ENCODE data around the gene CCR6. TPM values are rescaled to one million over a fixed set of nuclear protein-coding genes. Genes with fewer than 3 reads are reported as not detected.

Gene CCR6
- total and polyA plus RNA-seq, 2 of the 13 experiments (the other 11 are each of a cell fraction or from before 2014, with no cell fraction given), result 4.5 to 8.7 TPM

GRCh38 chr6:167122827-167123657 is at the start of gene CCR6 (continued):
- TF ChIP-seq ZNF232 (CRISPR knock-in tag; IDR thresholded peaks at IDR 0.05; ENCODE audit: borderline replicate concordance), result no peak
- no peak for TF ChIP-seq SAFB2 (CRISPR knock-in tag; IDR thresholded peaks at IDR 0.05; ENCODE audit: borderline replicate concordance, low read depth)
- TF ChIP-seq XRCC5 (optimal IDR thresholded peaks at IDR 0.05; ENCODE audit: low read length), result peak; percentile 46
- TF ChIP-seq, protein P1, sequence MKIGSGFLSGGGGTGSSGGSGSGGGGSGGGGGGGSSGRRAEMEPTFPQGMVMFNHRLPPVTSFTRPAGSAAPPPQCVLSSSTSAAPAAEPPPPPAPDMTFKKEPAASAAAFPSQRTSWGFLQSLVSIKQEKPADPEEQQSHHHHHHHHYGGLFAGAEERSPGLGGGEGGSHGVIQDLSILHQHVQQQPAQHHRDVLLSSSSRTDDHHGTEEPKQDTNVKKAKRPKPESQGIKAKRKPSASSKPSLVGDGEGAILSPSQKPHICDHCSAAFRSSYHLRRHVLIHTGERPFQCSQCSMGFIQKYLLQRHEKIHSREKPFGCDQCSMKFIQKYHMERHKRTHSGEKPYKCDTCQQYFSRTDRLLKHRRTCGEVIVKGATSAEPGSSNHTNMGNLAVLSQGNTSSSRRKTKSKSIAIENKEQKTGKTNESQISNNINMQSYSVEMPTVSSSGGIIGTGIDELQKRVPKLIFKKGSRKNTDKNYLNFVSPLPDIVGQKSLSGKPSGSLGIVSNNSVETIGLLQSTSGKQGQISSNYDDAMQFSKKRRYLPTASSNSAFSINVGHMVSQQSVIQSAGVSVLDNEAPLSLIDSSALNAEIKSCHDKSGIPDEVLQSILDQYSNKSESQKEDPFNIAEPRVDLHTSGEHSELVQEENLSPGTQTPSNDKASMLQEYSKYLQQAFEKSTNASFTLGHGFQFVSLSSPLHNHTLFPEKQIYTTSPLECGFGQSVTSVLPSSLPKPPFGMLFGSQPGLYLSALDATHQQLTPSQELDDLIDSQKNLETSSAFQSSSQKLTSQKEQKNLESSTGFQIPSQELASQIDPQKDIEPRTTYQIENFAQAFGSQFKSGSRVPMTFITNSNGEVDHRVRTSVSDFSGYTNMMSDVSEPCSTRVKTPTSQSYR (CRISPR knock-in tag; IDR thresholded peaks at IDR 0.05; ENCODE audit: borderline replicate concordance), result no peak; the same call in 1 of the 2 replicates
- TF ChIP-seq AKNA (CRISPR knock-in tag; IDR thresholded peaks at IDR 0.05; ENCODE audit: borderline replicate concordance), result no peak
- TF ChIP-seq PITX1 (CRISPR knock-in tag; IDR thresholded peaks at IDR 0.05), result peak; percentile 41; the same call in 1 of the 2 replicates
- TF ChIP-seq, protein P2, sequence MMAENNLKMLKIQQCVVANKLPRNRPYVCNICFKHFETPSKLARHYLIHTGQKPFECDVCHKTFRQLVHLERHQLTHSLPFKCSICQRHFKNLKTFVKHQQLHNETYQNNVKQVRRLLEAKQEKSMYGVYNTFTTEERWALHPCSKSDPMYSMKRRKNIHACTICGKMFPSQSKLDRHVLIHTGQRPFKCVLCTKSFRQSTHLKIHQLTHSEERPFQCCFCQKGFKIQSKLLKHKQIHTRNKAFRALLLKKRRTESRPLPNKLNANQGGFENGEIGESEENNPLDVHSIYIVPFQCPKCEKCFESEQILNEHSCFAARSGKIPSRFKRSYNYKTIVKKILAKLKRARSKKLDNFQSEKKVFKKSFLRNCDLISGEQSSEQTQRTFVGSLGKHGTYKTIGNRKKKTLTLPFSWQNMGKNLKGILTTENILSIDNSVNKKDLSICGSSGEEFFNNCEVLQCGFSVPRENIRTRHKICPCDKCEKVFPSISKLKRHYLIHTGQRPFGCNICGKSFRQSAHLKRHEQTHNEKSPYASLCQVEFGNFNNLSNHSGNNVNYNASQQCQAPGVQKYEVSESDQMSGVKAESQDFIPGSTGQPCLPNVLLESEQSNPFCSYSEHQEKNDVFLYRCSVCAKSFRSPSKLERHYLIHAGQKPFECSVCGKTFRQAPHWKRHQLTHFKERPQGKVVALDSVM (CRISPR knock-in tag; IDR thresholded peaks at IDR 0.05), result no peak
- TF ChIP-seq TMF1 (CRISPR knock-in tag; IDR thresholded peaks at IDR 0.05; ENCODE audit: low read depth), result no peak
- TF ChIP-seq RFX5 (IDR thresholded peaks at IDR 0.05; ENCODE audit: low read depth, low read length), result no peak
- no peak for TF ChIP-seq ZNF280B (CRISPR knock-in tag; IDR thresholded peaks at IDR 0.05; ENCODE audit: borderline replicate concordance)
- TF ChIP-seq STAG1 (CRISPR knock-in tag; IDR thresholded peaks at IDR 0.05), result peak; percentile 28
- TF ChIP-seq ZBTB21 (CRISPR knock-in tag; IDR thresholded peaks at IDR 0.05), result no peak
- no peak for TF ChIP-seq ZNF292 (CRISPR knock-in tag; IDR thresholded peaks at IDR 0.05; ENCODE audit: borderline replicate concordance, low read depth)
- no peak for TF ChIP-seq PBX3 (CRISPR knock-in tag; IDR thresholded peaks at IDR 0.05; ENCODE audit: borderline replicate concordance)
- no peak for TF ChIP-seq ZNF605 (CRISPR knock-in tag; IDR thresholded peaks at IDR 0.05)

Data from HepG2 (cell line).